K562 (cell line): ENCODE measurements around the gene FGF9. TPM values are rescaled to one million over a fixed set of nuclear protein-coding genes. Genes with fewer than 3 reads are reported as not detected.

Source experiments
- ATAC-seq: fragments of 200-7000 bp; cut with Tn5 transposase; 3 replicates; pipeline ENCODE4 v1.9.1; 2020; ENCODE audit warnings: moderate library complexity
- BruUV-seq: library from RNA; stranded (reverse); fragments of 400-500 nt; replicated peaks from 2 replicates; lab custom pipeline; 2021; lab: Mats Ljungman, UMichigan
- CTCF ChIA-PET: fragments of 300-600 bp; formaldehyde crosslinking; extraction: SDS; loops from one replicate; lab custom pipeline; 2021; ENCODE audit warnings: low intra/inter-chr PET ratio; lab: Yijun Ruan, JAX
- POLR2A ChIA-PET: fragments of 300-600, 350-650 bp; sonication (Branson Sonifier 250); formaldehyde crosslinking; extraction: SDS; loops from one replicate; lab custom pipeline; 2021; ENCODE audit warnings: antibody characterized with exemption, inconsistent platforms; lab: Yijun Ruan, JAX
- DNase-seq, 4 experiments: peaks; one replicate each; pipeline versions ENCODE4 v3.0.0 to v3.0.0-alpha.2; 2011 to 2018; ENCODE audit warnings: low spot score in 3 of 4, mixed read lengths in 3 of 4; ENCODE audit errors: extremely low read depth in 1 of 4
- FAIRE-seq: peaks from 2 replicates; lab custom pipeline; 2011; peaks lifted over from hg19 to GRCh38; lab: Jason Lieb, UNC
- H2AFZ ChIP-seq: 2 replicates; pipeline ENCODE4 v1.6.0; 2011; ENCODE audit warnings: low read depth, low read length, control low read depth, inconsistent platforms
- H3K27ac ChIP-seq: fragments of 200-600 bp; 3 replicates; pipeline ENCODE4 v1.8.0; 2011; ENCODE audit warnings: low read depth, mild to moderate bottlenecking, control low read depth, inconsistent platforms, low read length, moderate library complexity, mixed read lengths; ENCODE audit errors: extremely low read depth
- H3K27me3 ChIP-seq, 2 experiments: fragments of 300-600 bp in 1 of 2; 2 replicates in 1 of 2; 3 replicates in 1 of 2; pipeline versions ENCODE4 v1.6.0 to v1.8.0; 2011; ENCODE audit warnings: inconsistent platforms in 2 of 2, low read length in 2 of 2, mild to moderate bottlenecking in 1 of 2, mixed read lengths in 1 of 2, moderate library complexity in 1 of 2; ENCODE audit not compliant: control insufficient read depth in 2 of 2, insufficient read depth in 2 of 2
- H3K36me3 ChIP-seq: fragments of 300-600 bp; 3 replicates; pipeline ENCODE4 v1.8.0; 2011; ENCODE audit warnings: mild to moderate bottlenecking, low read length, inconsistent platforms; ENCODE audit not compliant: control insufficient read depth, insufficient read depth
- H3K4me1 ChIP-seq, 2 experiments: fragments of 200-600 bp in 1 of 2; replicated peaks in 1 of 2; 2 replicates in 1 of 2; 3 replicates in 1 of 2; pipeline versions ENCODE4 v1.5.1 to v1.8.0; 2011; ENCODE audit warnings: inconsistent platforms in 2 of 2, low read length in 2 of 2, mild to moderate bottlenecking in 1 of 2, mixed read lengths in 1 of 2, moderate library complexity in 1 of 2; ENCODE audit not compliant: control insufficient read depth in 2 of 2, insufficient read depth in 2 of 2
- H3K4me2 ChIP-seq: 2 replicates; pipeline ENCODE4 v1.6.1; 2011; ENCODE audit warnings: low read length, control low read depth, inconsistent platforms, mixed read lengths; ENCODE audit not compliant: insufficient read depth
- H3K4me3 ChIP-seq: fragments of 200-600 bp; sonication (generic), shearing (Covaris generic); 2 replicates; pipeline ENCODE4 v1.5.1; 2016; ENCODE audit warnings: control low read depth, inconsistent platforms
- H3K79me2 ChIP-seq: fragments of 200-600 bp; 3 replicates; pipeline ENCODE4 v1.8.0; 2011; ENCODE audit warnings: low read length, inconsistent platforms; ENCODE audit not compliant: control insufficient read depth, insufficient read depth
- H3K9ac ChIP-seq, 2 experiments: 2 replicates each; pipeline versions ENCODE4 v1.6.0 to v1.6.1; 2011; ENCODE audit warnings: low read depth in 2 of 2, low read length in 2 of 2, control low read depth in 1 of 2, inconsistent platforms in 1 of 2, mild to moderate bottlenecking in 1 of 2, mixed read lengths in 1 of 2; ENCODE audit not compliant: insufficient read depth in 1 of 2
- H3K9me1 ChIP-seq: one replicate; pipeline ENCODE4 v1.6.0; 2011; ENCODE audit warnings: inconsistent platforms, mild to moderate bottlenecking, low read length, moderate library complexity; ENCODE audit not compliant: control insufficient read depth, insufficient read depth
- H3K9me3 ChIP-seq: replicated peaks from 2 replicates; pipeline ENCODE4 v1.5.1; 2011; ENCODE audit warnings: low read depth, low read length, inconsistent platforms; ENCODE audit not compliant: control insufficient read depth, insufficient read depth
- H4K20me1 ChIP-seq: replicated peaks from 2 replicates; pipeline ENCODE4 v1.6.1; 2011; ENCODE audit warnings: low read length, inconsistent platforms, mixed read lengths; ENCODE audit not compliant: control insufficient read depth, insufficient read depth
- CXXC5 ChIP-seq: fragments of 250-450 bp; sonication (Bioruptor Pico); IDR thresholded peaks from 2 replicates; pipeline ENCODE4 v1.8.0; 2022; ENCODE audit warnings: inconsistent platforms, mild to moderate bottlenecking, moderate library complexity
- SAFB ChIP-seq: fragments of 200-400 bp; formaldehyde crosslinking; IDR thresholded peaks from 2 replicates; pipeline ENCODE4 v1.6.1; 2017; ENCODE audit warnings: low read depth, low read length, borderline replicate concordance
- ZNF143 ChIP-seq: sonication (generic); formaldehyde crosslinking; IDR thresholded peaks from 2 replicates; pipeline ENCODE4 v1.9.0; 2022; ENCODE audit warnings: mild to moderate bottlenecking, missing genetic modification reagents
- WGBS: fragments of 100-300 bp; shearing (Covaris generic); methylation state at CpG from one replicate; pipeline ENCODE4 v1.1.6; 2016; ENCODE audit warnings: low coverage, mixed read lengths; ENCODE audit not compliant: insufficient coverage; ENCODE audit errors: missing lambda C conversion rate; 5-methylcytosine and 5-hydroxymethylcytosine counted together
- in situ Hi-C: fragments of 300-500 bp; cut with MboI; formaldehyde crosslinking; loops from 4 replicates; pipeline ENCODE4 v1.15.0; 2018; ENCODE audit warnings: inconsistent platforms, mixed read lengths
- intact Hi-C: fragments of 100-400 bp; cut with micrococcal nuclease; formaldehyde crosslinking; loops from 2 replicates; pipeline ENCODE4 v1.14.2; 2022
- polyA plus RNA-seq, 8 experiments: library from polyadenylated mRNA; depleted of rRNA in 4 of 8; stranded (reverse) in 5 of 8; unstranded in 3 of 8; fragments of >200 nt; fragmentation: Nextera tagmentation in 2 of 8; fragmentation: Illumina TruSeq in 1 of 8; extraction: Ambion mirVana in 2 of 8; extraction: Trizol in 1 of 8; gene quantifications; 2 replicates each; pipeline versions ENCODE4 v1.2.1 to v1.2.3, GENCODE V29; 2011 to 2014; ENCODE audit warnings: inconsistent platforms in 1 of 8, missing spikeins in 1 of 8
- total RNA-seq, 7 experiments: library from RNA; depleted of rRNA in 6 of 7; stranded (reverse); fragments of >200 nt in 6 of 7; fragmentation: Illumina TruSeq in 2 of 7; extraction: Trizol in 2 of 7; gene quantifications; 2 replicates each; pipeline versions ENCODE4 v1.2.1 to v1.2.3, GENCODE V29; 2011 to 2021; ENCODE audit warnings: low replicate concordance in 1 of 7
- TF ChIP-seq, protein P1 (sequence below): fragments of 250-450 bp; sonication (Bioruptor Pico); IDR thresholded peaks from 2 replicates; pipeline ENCODE4 v1.5.1; 2021; ENCODE audit warnings: mild to moderate bottlenecking
- TF ChIP-seq, protein P2 (sequence below): fragments of 450-650 bp; formaldehyde crosslinking; IDR thresholded peaks from 2 replicates; pipeline ENCODE4 v1.4.0; 2020; ENCODE audit warnings: mild to moderate bottlenecking, moderate library complexity

The FGF9 gene
- total and polyA plus RNA-seq, 9 of the 15 experiments (the other 6 are each of a cell fraction or from before 2014, with no cell fraction given): not detected

DNA sequence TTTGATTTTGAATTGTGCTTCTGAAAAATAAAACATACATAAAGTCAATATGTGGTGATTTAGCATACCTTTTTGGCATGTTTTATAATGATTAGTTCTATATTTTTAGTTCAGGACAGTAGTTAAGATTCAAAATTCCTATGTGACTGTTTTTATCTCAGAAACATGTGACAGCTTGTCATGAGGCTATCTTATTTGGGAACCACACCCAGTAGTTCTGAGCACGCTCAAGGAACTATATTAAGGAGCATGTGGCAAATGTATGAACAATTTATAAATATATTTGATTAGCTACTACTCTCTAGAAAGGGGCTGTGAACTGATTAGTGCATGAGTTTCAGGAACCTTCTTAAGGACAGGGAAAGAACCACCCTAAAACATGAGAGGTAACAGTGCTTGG lies 38.8 kb downstream of the FGF9 start:
- ATAC-seq: no peak
- DNase-seq: no peak
- no peak for FAIRE-seq
- TF ChIP-seq, protein P1, sequence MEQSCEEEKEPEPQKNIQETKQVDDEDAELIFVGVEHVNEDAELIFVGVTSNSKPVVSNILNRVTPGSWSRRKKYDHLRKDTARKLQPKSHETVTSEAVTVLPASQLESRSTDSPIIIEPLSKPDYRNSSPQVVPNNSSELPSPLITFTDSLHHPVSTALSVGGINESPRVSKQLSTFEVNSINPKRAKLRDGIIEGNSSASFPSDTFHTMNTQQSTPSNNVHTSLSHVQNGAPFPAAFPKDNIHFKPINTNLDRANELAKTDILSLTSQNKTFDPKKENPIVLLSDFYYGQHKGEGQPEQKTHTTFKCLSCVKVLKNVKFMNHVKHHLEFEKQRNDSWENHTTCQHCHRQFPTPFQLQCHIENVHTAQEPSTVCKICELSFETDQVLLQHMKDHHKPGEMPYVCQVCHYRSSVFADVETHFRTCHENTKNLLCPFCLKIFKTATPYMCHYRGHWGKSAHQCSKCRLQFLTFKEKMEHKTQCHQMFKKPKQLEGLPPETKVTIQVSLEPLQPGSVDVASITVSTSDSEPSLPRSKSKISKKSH: no peak
- no peak for TF ChIP-seq SAFB
- no peak for TF ChIP-seq CXXC5
- TF ChIP-seq ZNF143 (CRISPR knock-in tag): no peak
- TF ChIP-seq, protein P2, sequence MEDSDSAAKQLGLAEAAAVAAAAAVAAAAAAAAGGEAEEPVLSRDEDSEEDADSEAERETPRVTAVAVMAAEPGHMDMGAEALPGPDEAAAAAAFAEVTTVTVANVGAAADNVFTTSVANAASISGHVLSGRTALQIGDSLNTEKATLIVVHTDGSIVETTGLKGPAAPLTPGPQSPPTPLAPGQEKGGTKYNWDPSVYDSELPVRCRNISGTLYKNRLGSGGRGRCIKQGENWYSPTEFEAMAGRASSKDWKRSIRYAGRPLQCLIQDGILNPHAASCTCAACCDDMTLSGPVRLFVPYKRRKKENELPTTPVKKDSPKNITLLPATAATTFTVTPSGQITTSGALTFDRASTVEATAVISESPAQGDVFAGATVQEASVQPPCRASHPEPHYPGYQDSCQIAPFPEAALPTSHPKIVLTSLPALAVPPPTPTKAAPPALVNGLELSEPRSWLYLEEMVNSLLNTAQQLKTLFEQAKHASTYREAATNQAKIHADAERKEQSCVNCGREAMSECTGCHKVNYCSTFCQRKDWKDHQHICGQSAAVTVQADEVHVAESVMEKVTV (CRISPR knock-in tag): no peak
- Histone ChIP-seq H3K4me3 (no peak overlapping the region), H3K9me3 (no peaks in the 10 kb centered on the region), H3K4me1 (no peaks in the 10 kb centered on the region), H3K9me1 (no peaks in the 10 kb centered on the region), H3K79me2 (no peaks in the 10 kb centered on the region), H3K9ac (no peak overlapping the region), H3K36me3 (no peaks in the 10 kb centered on the region), H3K4me2 (no peak overlapping the region), H4K20me1 (no peaks in the 10 kb centered on the region), H3K27me3 (no peaks in the 10 kb centered on the region), H3K27ac (no peak overlapping the region), H2AFZ (no peak overlapping the region)
- POLR2A ChIA-PET: no interaction called here
- WGBS: 0% methylated on average over 1 of the region's 1 CpG
- CTCF ChIA-PET: no interaction called here
- no TSS peak for BruUV-seq
- intact Hi-C loops: no loop called here
- in situ Hi-C loops: no loop called here
